ENCODE results near the gene SGTA.
A peak's percentile ranks its signal among the peaks of the same experiment; 100 is the strongest.
"Not testable (repeated sequence)": the region's sequence is repeated elsewhere in the genome, so short reads cannot be mapped to it uniquely, and the experiment has no call there.

SGTA gene

DNA sequence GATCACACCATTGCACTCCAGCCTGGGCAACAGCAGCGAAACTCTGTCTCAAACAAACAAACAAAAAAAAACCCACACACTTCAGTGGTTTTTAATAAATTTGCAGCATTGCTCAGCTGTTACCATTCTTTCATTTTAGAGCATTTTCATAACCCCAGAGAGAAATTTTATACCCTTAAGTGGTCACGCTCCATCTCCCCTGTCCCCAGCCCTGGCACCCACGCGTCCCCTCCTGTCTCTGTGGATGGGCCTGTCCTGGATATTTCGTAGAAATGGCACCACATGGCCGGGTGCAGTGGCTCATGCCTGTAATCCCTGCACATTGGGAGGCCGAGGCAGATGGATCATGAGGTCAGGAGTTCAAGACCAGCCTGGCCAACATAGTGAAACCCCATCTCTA, 10.1 kb upstream of the SGTA start:
- no peak for DNase-seq (ENCODE audit: low read depth, low spot score)

DNA sequence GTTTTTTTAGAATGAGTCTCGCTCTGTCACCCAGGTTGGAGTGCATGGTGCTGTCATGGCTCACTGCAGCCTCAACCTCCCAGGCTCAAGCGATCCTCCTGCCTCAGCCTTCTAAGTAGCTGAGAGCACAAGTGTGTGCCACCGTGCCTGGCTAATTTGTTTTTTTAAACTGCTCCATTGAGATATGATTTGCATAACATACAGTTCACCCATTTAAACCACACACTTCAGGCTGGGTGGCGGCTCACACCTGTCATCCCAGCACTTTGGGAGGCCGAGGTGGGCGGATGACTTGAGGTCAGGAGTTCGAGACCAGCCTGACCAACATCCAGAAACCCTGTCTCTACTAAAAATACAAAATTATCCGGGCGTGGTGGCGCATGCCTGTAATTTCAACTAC, 9.6 kb upstream of the SGTA start:
- DNase-seq (ENCODE audit: low read depth, low spot score): not testable (repeated sequence)

DNA sequence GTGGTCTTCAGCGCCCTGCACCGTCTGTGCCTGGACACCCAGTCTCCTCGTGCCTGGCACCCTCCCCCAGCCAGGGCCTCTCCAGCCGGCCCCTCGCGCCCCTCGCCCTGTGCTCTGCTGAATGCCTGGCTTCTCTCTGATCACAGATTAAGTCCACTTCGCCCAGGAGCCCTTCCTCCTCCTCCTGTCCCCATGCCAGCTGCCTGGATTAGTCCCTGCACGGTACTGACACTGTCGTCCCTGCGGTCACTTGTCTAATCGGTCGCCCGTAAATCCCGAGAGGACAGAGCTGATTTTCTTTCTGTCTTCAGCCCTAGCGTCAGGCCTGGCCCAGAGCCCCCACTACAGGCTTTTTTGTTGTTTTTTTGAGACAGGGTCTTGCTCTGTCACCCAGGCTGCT, 8.8 kb upstream of the SGTA start:
- DNase-seq (ENCODE audit: low read depth, low spot score): no peak

DNA sequence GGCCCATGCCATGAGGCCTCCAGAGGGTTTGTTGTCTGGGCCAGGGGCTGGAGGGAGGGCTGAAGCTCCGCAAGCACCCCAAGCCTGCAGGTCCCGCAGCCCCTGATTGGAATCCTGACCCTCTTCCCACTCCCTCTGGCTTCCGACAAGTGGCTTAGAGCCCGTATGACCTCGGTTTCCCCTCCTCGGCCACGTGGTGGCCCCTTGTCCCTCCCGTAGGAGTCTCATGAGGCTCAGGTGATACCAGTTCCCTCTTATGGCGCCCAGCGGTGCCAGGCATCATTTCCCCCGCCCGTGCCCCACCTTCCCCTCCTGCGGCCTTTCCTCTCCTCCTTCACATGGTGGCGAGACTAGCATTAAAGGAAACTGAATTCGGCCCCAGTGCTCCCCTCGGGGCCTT, 8.4 kb upstream of the SGTA start:
- no peak for DNase-seq (ENCODE audit: low read depth, low spot score)

DNA sequence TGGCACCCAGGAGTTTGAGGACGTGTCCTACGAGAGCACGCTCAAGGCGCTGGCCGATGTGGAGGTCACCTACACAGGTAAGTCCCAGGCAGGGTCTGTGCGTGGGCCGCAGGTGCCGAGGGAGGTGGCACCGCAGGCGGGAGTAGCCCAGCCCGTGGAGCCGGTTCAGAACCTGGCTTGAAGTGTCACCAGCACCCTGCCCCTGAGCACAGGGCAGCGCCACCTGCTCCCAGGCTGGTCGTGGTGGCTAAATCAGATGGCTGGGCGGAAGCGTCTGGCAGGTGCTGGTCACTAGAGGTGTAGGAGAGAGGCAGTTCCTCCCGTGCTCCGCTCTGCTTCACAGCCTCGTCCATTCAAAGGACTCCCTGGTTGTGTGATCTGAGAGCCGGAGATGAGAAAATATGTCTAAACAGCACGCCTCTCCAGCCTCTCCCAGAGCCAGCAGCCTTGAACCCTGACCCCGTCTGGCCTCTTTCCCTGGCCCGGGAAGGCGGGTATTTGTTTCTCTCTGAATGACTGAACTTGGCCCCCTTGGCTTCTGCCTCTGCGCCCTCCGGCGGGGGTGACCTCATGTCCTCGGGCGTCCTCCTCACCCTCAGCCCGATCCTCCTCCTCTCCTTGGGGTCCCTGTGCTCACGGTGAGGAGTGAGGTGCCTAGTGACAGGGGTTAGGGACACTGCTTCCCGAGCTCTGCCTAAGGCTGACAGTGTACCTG, 7.6 kb upstream of the SGTA start:
- DNase-seq (ENCODE audit: low read depth, low spot score): no peak

DNA sequence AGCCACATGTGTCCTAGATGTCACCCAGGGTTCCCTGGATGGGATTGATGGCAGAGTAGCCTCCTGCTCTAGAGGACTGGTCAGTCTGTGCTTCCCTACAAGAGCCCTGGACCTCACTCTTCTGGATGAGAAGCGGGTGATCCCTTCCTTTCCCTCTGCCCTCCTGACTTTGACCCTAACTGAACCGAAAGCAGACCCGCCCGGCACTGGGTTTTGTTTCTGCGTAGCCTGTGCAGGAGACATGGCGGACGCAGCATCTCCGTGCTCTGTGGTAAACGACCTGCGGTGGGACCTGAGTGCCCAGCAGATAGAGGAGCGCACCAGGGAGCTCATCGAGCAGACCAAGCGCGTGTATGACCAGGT, 7.1 kb upstream of the SGTA start:
- no peak for DNase-seq (ENCODE audit: low read depth, low spot score)

DNA sequence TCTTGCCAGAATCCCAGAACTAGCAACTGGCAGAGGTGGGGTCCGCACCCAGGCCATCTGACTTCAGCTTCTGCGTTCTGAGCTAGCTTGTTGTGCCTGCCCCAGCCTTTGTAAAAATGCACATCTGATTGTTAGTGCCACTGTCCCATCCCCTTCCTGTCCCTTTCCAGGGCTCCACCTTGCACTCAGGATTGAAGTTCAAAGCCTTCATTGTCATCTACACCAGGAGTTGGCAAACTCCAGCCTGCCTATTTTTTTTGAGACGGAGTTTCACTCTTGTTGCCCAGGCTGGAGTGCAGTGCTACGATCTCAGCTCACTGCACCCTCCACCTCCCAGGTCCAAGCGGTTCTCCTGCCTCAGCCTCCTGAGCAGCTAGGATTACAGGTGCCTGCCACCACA, 5.2 kb upstream of the SGTA start:
- DNase-seq (ENCODE audit: low read depth, low spot score): no peak

DNA sequence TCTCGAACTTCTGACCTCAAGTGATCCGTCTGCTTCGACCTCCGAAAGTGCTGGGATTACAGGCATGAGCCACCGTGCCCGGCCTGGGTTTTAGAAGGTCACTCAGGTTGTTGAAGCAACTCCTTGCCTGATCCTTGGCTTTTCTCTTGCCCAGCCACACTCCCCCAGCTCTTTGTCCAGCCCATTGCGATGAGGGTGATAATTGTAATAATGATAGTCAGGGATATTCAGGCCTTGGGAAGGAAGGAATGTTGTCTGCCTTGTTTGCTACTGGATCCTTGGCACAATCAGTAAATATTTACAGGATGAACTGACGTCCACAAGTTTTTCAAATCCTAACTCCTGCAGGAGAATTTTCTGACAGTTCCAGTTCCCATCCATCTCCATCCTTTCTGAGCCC, 4.0 kb upstream of the SGTA start:
- no peak for DNase-seq (ENCODE audit: low read depth, low spot score)

DNA sequence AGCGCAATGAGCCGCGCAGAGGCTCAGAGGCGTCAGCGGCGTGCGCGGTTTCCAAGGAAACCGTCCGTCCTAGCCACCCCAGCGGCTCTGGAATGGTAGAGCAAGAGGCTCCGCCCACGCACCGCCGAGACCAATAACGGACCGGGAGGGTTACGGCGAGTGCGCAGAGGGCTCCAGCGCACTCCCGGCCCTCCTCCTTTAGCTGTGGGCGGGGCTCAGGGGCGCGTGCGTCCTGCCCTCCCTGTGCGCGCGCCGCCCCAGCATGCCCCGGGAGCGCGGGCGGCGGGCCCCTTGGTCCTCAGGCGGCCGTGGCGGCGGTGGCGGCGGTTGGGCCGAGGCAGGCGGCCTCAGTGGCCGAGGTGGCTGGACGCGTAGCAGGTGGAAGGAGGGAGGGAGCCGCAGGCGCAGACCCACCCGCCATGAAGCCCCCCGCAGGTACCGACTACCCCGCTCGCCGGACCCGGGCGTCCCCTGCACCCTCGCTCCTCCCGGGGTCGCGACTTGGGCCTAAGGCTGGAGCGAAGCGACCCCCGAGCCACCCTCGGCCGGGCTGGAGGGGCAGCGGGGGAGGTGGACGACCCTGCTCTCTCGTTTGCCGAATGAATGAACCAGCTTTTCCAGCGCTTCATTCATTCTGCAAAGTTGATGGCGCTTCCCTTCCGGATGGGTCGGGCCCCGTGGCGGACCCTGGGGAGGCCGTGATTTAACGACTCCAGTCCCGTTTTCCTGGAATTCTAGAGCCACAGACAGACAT, 2.3 kb upstream of the SGTA start, which contains the start of gene THOP1:
THOP1 (plus strand) TSS at position 260 of the 754 bp plus-strand sequence; CDS start at position 420, 160 bp downstream.
- DNase-seq (ENCODE audit: low read depth, low spot score): peak; percentile 93

DNA sequence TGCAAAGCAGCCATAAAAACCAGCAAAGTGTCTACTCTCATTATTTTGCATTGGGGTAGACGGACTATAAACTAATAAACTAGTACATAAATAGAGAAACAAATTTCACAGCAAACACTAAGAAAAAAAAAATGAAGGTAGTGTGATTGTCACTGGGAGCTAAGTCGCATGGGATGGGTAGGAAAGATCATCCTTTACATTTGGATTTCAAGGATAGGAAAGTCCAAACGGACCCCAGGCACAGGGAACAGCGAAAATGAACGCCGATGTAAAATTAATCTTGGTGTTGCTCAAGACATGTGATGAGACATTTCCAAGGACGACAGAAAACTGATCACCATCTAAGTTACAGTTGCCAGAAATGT, 690 bp upstream of the SGTA start:
- DNase-seq (ENCODE audit: low read depth, low spot score): no peak

DNA sequence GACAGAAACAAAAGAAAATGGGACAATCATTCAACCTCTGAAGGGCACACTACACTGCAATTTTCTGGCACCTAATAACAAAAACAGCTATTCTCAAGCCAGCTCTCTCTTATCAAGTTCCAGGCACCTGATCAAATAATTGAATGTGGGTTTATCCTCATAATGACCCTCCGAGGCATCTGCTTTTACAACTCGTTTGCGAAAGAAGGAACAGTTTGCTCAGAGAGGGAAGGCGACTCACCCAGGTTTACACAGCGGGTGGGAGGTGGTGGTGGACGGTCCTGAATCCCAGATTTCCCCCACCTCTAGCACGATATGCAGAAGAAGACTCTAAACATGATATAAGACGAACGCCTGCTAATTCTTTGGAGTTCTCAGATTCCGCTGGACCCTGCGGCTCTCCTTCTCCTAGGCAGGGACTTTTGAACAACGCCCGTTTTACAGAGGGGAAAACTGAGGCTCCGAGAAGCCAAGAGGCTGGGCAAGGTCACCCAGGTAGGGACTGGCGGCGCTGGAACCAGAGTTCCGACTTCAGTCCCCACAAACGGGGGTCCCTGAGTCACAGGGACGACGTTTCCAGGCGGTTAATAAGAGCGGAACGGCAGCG, 641 bp downstream of the SGTA start:
- no peak for DNase-seq (ENCODE audit: low read depth, low spot score)

DNA sequence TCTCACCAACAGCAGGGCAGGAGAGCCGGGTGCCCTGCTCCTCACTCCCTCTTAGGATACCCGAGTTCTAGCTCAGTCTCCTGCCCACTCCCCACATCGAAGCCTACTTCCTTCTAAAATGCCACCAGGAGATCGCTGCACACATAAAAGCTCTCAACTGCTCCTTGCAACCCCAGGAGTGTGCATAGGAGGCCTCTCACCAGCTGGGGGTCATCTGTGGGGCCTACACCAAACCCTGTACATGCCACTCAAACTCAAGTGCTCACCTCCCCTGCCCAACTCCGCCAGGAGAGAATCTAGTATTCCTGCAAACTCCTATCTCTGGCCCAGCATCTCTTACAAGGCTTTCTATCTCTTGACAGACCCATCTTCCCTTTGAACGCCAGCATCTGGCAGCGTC, 2.8 kb downstream of the SGTA start:
- DNase-seq (ENCODE audit: low read depth, low spot score): no peak

DNA sequence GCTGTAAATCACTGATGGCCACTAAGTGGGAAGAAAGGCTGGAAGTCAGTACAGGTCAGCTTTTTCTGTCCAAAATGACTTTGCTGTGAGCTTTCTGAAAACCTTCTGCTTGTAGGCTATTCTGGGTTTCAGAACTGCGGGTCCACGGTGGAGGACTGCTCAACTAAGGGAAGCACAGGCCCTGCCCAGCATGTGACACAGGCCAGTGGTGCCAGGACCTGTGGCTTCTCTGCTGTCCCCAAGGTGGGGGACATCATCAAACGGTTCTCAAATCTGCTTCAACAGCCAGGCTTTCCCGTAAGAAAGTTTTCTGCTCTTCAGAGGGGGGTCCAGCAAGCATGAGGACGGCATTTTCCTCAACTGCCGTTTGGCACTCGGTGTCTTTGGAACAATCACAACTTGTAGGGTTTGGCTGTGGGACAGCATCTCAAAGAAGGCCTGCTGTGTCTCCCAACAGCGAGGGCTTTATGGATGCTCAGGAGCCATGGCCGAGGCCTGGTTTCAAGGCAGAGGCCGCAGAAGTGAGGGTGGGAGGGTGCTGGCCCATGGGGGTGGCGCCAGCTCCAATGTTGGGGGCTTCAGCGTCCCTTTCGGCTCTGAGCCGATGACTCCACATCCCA, 3.8 kb downstream of the SGTA start:
- no peak for DNase-seq (ENCODE audit: low read depth, low spot score)

DNA sequence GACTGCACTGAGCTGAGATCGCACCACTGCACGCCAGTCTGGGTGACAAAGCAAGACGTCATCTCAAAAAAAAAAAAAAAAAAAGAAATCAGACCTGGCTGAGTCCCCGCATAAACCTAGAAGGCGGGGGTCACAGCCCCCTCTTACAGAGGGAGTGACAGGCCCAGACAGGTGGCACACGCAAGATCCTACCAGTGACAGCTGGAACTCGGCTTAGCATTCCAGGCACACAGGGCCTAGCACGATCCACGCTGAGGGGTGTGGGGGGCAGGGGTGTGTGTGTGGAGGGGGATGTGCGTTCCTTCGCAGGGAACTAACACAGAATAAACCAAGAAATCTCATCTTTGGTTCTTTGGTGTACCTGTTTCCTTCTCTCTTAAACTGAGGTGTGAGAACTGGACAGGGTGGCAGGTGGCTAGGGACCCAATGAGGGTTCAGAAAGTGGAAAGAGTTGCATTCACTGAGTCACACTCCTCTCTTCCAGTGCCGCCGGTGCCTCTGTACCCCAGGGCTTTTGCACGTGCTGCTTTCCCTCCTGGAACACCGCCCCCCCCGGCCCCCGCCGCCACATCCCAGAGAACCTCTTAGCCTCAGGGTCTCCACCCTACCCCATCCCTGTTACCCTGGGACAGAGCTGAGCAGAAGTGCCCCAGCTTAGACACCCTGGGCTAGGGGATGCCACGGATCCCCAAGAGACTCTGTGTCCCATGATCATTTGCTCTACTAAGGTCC, 5.0 kb downstream of the SGTA start:
- no peak for DNase-seq (ENCODE audit: low read depth, low spot score)

DNA sequence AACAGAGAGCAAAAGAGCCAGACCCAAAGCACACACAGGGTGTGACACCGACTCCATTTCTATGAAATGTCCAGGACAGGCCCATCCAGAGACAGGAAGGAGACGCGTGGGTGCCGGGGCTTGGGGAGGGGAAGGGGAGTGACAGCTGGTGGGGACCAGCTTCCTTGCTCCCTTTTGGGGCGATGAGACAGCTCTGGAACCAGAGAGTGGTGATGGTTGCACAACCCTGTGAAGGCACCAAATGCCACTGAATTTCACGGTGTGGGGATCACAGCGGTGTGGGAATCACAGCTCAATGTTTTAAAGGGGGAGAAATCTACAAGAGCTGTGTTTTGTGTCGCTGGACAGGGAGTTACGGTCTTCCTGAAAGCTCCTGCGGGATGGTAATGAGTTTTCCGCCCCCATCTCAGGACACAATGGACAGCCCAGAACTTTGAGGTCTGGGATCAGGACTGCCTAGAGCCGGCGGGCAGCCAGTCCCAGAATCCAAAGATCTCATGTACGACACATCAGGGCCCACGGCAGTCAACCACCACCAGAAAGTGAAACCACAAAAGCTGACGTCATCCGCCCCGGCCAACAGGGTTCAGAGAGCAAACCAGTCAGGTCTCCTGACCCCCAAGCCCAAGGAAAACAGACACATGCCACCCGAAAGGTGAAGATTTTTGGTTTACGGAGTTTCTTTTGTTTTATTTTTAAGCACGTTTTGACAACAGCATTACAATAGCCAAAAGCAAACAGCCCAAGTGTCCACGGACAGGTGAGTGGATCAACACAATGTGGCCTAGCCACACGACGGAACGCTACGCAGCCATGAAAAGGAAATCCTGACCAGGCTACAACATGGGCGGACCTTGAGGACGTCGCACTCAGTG, 7.3 kb downstream of the SGTA start:
- no peak for DNase-seq (ENCODE audit: low read depth, low spot score)

DNA sequence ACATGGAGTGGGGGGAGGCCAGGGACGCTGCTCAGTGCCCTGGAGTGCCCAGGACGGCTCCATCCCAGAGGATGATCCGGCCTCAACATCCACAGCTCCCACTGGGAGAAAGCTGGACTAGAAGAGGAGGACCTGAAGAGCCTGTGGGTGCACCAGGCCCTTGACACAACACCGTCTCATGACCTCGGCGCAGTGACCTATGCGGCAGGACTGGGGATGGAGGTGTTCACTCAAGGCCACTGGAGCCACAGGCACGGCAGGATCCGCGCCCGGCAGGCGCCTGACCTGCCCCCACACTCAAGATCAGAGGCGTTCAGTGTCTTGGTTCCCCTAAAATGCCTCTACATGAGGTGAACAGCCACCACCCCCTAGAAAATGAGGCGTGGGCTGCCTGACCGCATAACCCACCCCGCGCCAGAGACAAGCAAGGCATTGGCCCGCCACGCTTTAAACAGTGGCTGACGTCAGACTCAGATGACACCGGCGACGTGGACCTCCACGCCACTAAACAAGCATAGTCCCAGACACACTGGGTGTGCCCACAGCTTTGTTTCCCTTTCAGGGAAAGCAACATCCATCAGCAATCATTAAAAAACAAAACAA, 8.0 kb downstream of the SGTA start:
- DNase-seq (ENCODE audit: low read depth, low spot score): no peak

DNA sequence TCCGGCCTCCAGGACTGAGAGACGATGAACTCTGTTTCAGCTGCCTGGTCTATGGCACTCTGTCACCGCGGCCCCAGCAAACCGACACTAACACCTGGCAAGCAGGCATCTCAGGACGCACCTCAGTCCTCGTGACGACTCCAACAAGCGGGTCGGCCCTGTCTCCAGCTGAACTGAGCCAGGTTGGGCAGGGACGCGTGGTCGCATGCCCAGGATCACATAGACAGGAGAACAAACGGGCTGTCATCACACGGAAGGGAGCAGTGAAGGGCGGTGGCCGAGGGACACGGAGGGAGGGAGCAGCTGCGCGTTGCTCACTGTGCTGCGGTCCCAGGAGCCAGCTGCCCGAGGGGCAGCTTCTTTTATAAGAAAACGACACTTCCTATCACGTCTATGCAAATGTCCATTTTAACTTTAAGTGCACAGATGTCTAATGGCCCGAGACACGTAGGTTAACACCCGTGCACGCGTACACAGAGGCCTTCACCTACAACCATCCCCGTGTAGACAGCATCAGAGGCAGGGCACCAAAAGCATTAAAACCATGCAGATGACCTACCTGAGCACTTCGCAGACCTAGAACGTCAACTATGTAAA, 8.9 kb downstream of the SGTA start:
- no peak for DNase-seq (ENCODE audit: low read depth, low spot score)

DNA sequence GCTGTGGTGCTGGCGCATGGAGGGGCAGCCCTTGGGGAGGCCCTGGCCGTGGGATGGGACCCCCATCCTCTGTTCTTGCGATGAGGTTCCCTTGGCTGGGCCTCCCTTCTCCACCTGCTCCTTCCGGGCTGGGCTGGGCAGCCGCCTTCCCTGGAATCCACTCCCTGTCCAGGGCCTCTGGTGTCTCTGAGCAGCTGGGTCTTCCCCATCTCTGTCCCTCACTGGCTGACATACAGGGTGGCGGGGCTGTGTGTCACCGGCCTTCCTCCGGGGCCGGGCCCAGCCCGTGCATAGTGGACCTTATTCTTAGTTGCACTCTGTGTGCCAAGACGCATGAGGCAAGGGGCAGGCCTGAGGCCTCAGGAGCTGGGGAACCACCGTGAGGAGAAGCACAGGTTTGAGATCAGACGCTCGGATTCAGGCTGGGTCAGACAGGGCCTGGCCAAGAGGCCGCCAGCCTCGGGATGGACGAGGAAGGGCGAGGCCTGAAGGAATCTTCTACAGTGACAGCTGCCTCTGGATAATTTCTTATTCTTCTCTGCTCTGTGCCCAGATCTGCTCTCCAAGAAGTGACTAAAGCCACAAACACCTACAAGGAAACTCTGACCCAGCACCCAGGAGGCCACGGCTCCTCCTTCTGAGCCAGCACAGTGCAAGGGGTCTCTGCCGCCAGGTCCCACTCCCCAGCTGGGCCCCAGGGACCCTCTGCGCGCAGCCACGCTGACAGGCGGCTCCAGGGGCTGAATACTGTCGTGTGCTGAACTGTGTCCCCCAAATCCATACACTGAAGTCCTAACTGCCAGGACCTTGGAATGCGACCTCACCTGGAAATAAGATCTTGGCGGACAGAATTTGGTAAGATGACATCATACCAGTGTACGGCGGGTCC, 11.0 kb downstream of the SGTA start:
- DNase-seq (ENCODE audit: low read depth, low spot score): no peak
